GM12873 (cell line): ENCODE data around the gene DUSP10.

Source experiments
- CTCF ChIP-seq: IDR thresholded peaks from 2 replicates; pipeline ENCODE4 v1.5.1; 2012; ENCODE audit warnings: low read depth, mild to moderate bottlenecking, moderate library complexity, low read length, control low read depth; ENCODE audit not compliant: insufficient read depth; ENCODE audit errors: missing control alignments

DUSP10 gene

GRCh38 chr1:221663321-221663720, 78.6 kb downstream of the DUSP10 start:
- TF ChIP-seq CTCF, result no peak

GRCh38 chr1:221655766-221656305, 86.1 kb downstream of the DUSP10 start:
- TF ChIP-seq CTCF, result no peak
